ENCODE results near the gene GRSF1. TPM values are rescaled to one million over a fixed set of nuclear protein-coding genes. Genes with fewer than 3 reads are reported as not detected.

The GRSF1 gene
- total RNA-seq, 1 donor from 2014 or later, result 54.6 TPM

- ATAC-seq, result no peak
- no peaks in the 10 kb centered on the region for H3K27me3 ChIP-seq (ENCODE audit: low read depth)
- no peaks in the 10 kb centered on the region for H3K4me1 ChIP-seq
- H3K9me3 ChIP-seq, result no peaks in the 10 kb centered on the region
- DNase-seq, result no peak
- no peak overlapping the region for H3K4me3 ChIP-seq
- H3K36me3 ChIP-seq, result no peaks in the 10 kb centered on the region
- intact Hi-C loops (cut with DNase I), result no loop called here
- no peak overlapping the region for H3K27ac ChIP-seq
- no peak for TF ChIP-seq CTCF (IDR thresholded peaks at IDR 0.05)
These were observed 33.5 kb upstream of the GRSF1 start for GRCh38 chr4:70873216-70873615.

GRCh38 chr4:70868778-70869177 is 29.1 kb upstream of the GRSF1 start:
- intact Hi-C loops (cut with DNase I), result no loop called here
- H3K36me3 ChIP-seq, result no peaks in the 10 kb centered on the region
- H3K27ac ChIP-seq, result no peak overlapping the region
- no peaks in the 10 kb centered on the region for H3K4me1 ChIP-seq
- no peaks in the 10 kb centered on the region for H3K9me3 ChIP-seq
- no peak overlapping the region for H3K4me3 ChIP-seq
- DNase-seq (no peak), ATAC-seq (no peak)
- TF ChIP-seq CTCF (IDR thresholded peaks at IDR 0.05), result no peak
- no peaks in the 10 kb centered on the region for H3K27me3 ChIP-seq (ENCODE audit: low read depth)

GRCh38 chr4:70863099-70863790 is 23.6 kb upstream of the GRSF1 start:
- ATAC-seq, result no peak
- H3K27me3 ChIP-seq (ENCODE audit: low read depth), result no peaks in the 10 kb centered on the region

GRCh38 chr4:70859066-70859465 is 19.4 kb upstream of the GRSF1 start:
- TF ChIP-seq CTCF (IDR thresholded peaks at IDR 0.05), result no peak
- Histone ChIP-seq H3K9me3 (no peaks in the 10 kb centered on the region), H3K27me3 (ENCODE audit: low read depth) (no peaks in the 10 kb centered on the region), H3K4me1 (no peaks in the 10 kb centered on the region), H3K4me3 (no peak overlapping the region), H3K36me3 (no peaks in the 10 kb centered on the region), H3K27ac (no peak overlapping the region)
- intact Hi-C loops (cut with DNase I), result no loop called here
- no peak for ATAC-seq
- DNase-seq, result no peak

More at GRCh38 chr4:70863099-70863790, 23.6 kb upstream of the GRSF1 start:
- H3K27ac ChIP-seq, result no peak overlapping the region
- intact Hi-C loops (cut with DNase I), result no loop called here
- no peaks in the 10 kb centered on the region for H3K9me3 ChIP-seq
- no peaks in the 10 kb centered on the region for H3K4me1 ChIP-seq
- H3K36me3 ChIP-seq, result no peaks in the 10 kb centered on the region
- DNase-seq, result no peak
- no peak for TF ChIP-seq CTCF (IDR thresholded peaks at IDR 0.05)
- H3K4me3 ChIP-seq, result no peak overlapping the region

GRCh38 chr4:70858454-70858853 is 18.8 kb upstream of the GRSF1 start:
- Histone ChIP-seq H3K27me3 (ENCODE audit: low read depth) (no peaks in the 10 kb centered on the region), H3K4me1 (no peaks in the 10 kb centered on the region), H3K36me3 (no peaks in the 10 kb centered on the region), H3K4me3 (no peak overlapping the region), H3K27ac (no peak overlapping the region), H3K9me3 (no peaks in the 10 kb centered on the region)
- ATAC-seq (no peak), DNase-seq (no peak)
- intact Hi-C loops (cut with DNase I), result no loop called here
- no peak for TF ChIP-seq CTCF (IDR thresholded peaks at IDR 0.05)
